Measurements from ENCODE around the gene CBX5. TPM values are rescaled to one million over a fixed set of nuclear protein-coding genes. Genes with fewer than 3 reads are reported as not detected.
"Not testable (repeated sequence)": the region's sequence is repeated elsewhere in the genome, so short reads cannot be mapped to it uniquely, and the experiment has no call there.

Gene CBX5
- 85.2 and 85.5 TPM in 2 replicates for total RNA-seq (2022)
- Bru-seq, nascent RNA = percentile 84 among the genes with signal in this experiment
- BruChase-seq, experiment 1, labeled RNA remaining after a 2-hour chase = percentile 94 among the genes with signal in this experiment
- BruChase-seq, experiment 2, labeled RNA remaining after a 6-hour chase = percentile 98 among the genes with signal in this experiment
- long read RNA-seq, full-length matches to known transcripts = 38 of 57 reads
- long read RNA-seq, partial matches to known transcripts = 2 of 57 reads
- long read RNA-seq, other reads (novel, unspliced or antisense) = 17 of 57 reads

GRCh38 chr12:54279632-54280467, at the start of gene CBX5:
Gene CBX5, minus strand, starts transcription at chr12:54280122. Its CDS starts 22,472 bp downstream, at chr12:54257650.
- H3K4me1 Mint-ChIP-seq (ENCODE audit: low read depth, unreplicated experiment) = peaks cover 12% of the 10 kb centered on the region
- peaks cover 3% of the 10 kb centered on the region; the same call in 1 of the 2 replicates for H3K36me3 ChIP-seq (ENCODE audit: control insufficient read depth, insufficient read depth, low read length)
- intact Hi-C loops (cut with micrococcal nuclease; ENCODE audit: unreplicated experiment) = loop anchor here (1.0 to 2.0 kb wide), 7 partner anchors 18 to 779 kb away; partner anchors contain the start of genes COPZ1, NFE2 and TARBP2

GRCh38 chr12:54328595-54329337, 48.8 kb upstream of the CBX5 start:
- Mint-ChIP-seq H3K4me3 (ENCODE audit: unreplicated experiment) (no peak overlapping the region), H3K9me3 (ENCODE audit: unreplicated experiment) (no peaks in the 10 kb centered on the region), H3K27me3 (ENCODE audit: insufficient read depth, unreplicated experiment) (no peaks in the 10 kb centered on the region), H3K4me1 (ENCODE audit: low read depth, unreplicated experiment) (peaks cover 22% of the 10 kb centered on the region), H3K27ac (ENCODE audit: unreplicated experiment) (no peak overlapping the region), H3K36me3 (ENCODE audit: insufficient read depth, unreplicated experiment) (peaks cover 27% of the 10 kb centered on the region)
- Histone ChIP-seq H3K4me1 (peaks cover 27% of the 10 kb centered on the region), H3K36me3 (ENCODE audit: control insufficient read depth, insufficient read depth, low read length) (no peaks in the 10 kb centered on the region), H3K4me3 (ENCODE audit: low read depth, low read length) (no peak overlapping the region), H3K27me3 (replicated peaks; ENCODE audit: control insufficient read depth, insufficient read depth, low read length) (no peaks in the 10 kb centered on the region), H3K9me3 (no peaks in the 10 kb centered on the region)
- POLR2A ChIA-PET = no interaction called here
- intact Hi-C loops (cut with micrococcal nuclease; ENCODE audit: unreplicated experiment) = no loop called here
- no peak for TF ChIP-seq CTCF (IDR thresholded peaks at IDR 0.05; ENCODE audit: insufficient read depth in 1 of 2, low read depth in 1 of 2, low read length in 1 of 2, severe bottlenecking in 1 of 2, unreplicated experiment in 1 of 2)
- CTCF ChIA-PET = no interaction called here
- no TSS peak for BruUV-seq (replicated peaks)
- DNase-seq = no peak

More at GRCh38 chr12:54279632-54280467, at the start of gene CBX5:
- H3K4me3 Mint-ChIP-seq (ENCODE audit: unreplicated experiment) = no peak within 1 kb of the TSS
- TF ChIP-seq CTCF (IDR thresholded peaks at IDR 0.05; ENCODE audit: insufficient read depth in 1 of 2, low read depth in 1 of 2, low read length in 1 of 2, severe bottlenecking in 1 of 2, unreplicated experiment in 1 of 2) = no peak
- Histone ChIP-seq H3K4me1 (peaks cover 31% of the 10 kb centered on the region), H3K9me3 (no peaks in the 10 kb centered on the region), H3K27me3 (replicated peaks; ENCODE audit: control insufficient read depth, insufficient read depth, low read length) (no peaks in the 10 kb centered on the region), H3K4me3 (ENCODE audit: low read depth, low read length) (peak within 1 kb of the TSS; percentile 80)
- ChIA-PET CTCF (interaction anchor here (0.5 to 2.9 kb wide), 14 partner anchors 10 to 646 kb away, joined by 3 to 40 read pairs (median 4); partner anchors contain the start of genes COPZ1, HOXC10 and NFE2), POLR2A (interaction anchor here (0.5 to 2.9 kb wide), 26 partner anchors 9 to 1550 kb away, joined by 3 to 99 read pairs (median 6); partner anchors contain the start of genes CD63, COPZ1, DNAJC14 and HOXC8)
- H3K27me3 Mint-ChIP-seq (ENCODE audit: insufficient read depth, unreplicated experiment) = no peaks in the 10 kb centered on the region
- peaks cover 18% of the 10 kb centered on the region for H3K36me3 Mint-ChIP-seq (ENCODE audit: insufficient read depth, unreplicated experiment)
- DNase-seq = peak; percentile 98 to 100
- BruUV-seq (replicated peaks) = no TSS peak
- H3K27ac Mint-ChIP-seq (ENCODE audit: unreplicated experiment) = no peak within 1 kb of the TSS
- no peaks in the 10 kb centered on the region for H3K9me3 Mint-ChIP-seq (ENCODE audit: unreplicated experiment)

- peak overlapping the region; percentile 74 for H3K4me3 ChIP-seq (ENCODE audit: low read depth, low read length)
- Mint-ChIP-seq H3K27ac (ENCODE audit: unreplicated experiment) (peak overlapping the region; percentile 98), H3K36me3 (ENCODE audit: insufficient read depth, unreplicated experiment) (peaks cover 17% of the 10 kb centered on the region), H3K4me1 (ENCODE audit: low read depth, unreplicated experiment) (peaks cover 19% of the 10 kb centered on the region), H3K4me3 (ENCODE audit: unreplicated experiment) (peak overlapping the region; percentile 96)
- BruUV-seq (replicated peaks) = TSS peak; percentile 84
- H3K9me3 ChIP-seq; DNase-seq; H3K36me3 ChIP-seq (ENCODE audit: control insufficient read depth, insufficient read depth, low read length); H3K9me3 Mint-ChIP-seq (ENCODE audit: unreplicated experiment); H3K27me3 Mint-ChIP-seq (ENCODE audit: insufficient read depth, unreplicated experiment); H3K27me3 ChIP-seq (replicated peaks; ENCODE audit: control insufficient read depth, insufficient read depth, low read length): not testable (repeated sequence)
- ChIA-PET POLR2A (interaction anchor here (0.5 to 2.0 kb wide), 24 partner anchors 12 to 1826 kb away, joined by 3 to 99 read pairs (median 6); partner anchors contain the start of genes CBX5, HNRNPA1, HOXC5 and HOXC8), CTCF (interaction anchor here (0.5 to 2.4 kb wide), 49 partner anchors 8 to 1863 kb away, joined by 3 to 56 read pairs (median 5); partner anchors contain the start of genes CBX5, HNRNPA1, HOXC13 and HOXC5)
- peaks cover 25% of the 10 kb centered on the region for H3K4me1 ChIP-seq
- intact Hi-C loops (cut with micrococcal nuclease; ENCODE audit: unreplicated experiment) = loop anchor here (1.0 kb wide), 2 partner anchors 45 to 74 kb away; partner anchors contain the start of genes CBX5 and HNRNPA1
These were observed 45.7 kb upstream of the CBX5 start for GRCh38 chr12:54325442-54326109.
